ENCODE data around the gene BLVRB. TPM values are rescaled to one million over a fixed set of nuclear protein-coding genes. Genes with fewer than 3 reads are reported as not detected.

Gene BLVRB
- polyA plus RNA-seq, 3 donors, result 35.5 to 58.3 (median 49.3) TPM

Other genes with a start within 250 kb of the BLVRB start
- gene TTC9B, start 247.4 kb downstream of the BLVRB start, polyA plus RNA-seq (ENCODE audit: insufficient read length in 3 of 3), result under 1 TPM; 0.11 to 0.26 (median 0.12) TPM
- 1 to 10 TPM; 1.1 to 2.3 (median 1.2) TPM for gene CCNP, start 239.1 kb downstream of the BLVRB start, polyA plus RNA-seq (ENCODE audit: insufficient read length in 3 of 3)
- 100 to 1,000 TPM; 144 to 248 (median 180) TPM for gene AKT2, start 180.4 kb downstream of the BLVRB start, polyA plus RNA-seq (ENCODE audit: insufficient read length in 3 of 3)
- 10 to 100 TPM in 2 of 3 donors, 1 to 10 TPM in 1; 8.3 to 18.0 (median 14.5) TPM for gene C19orf47, start 117.3 kb downstream of the BLVRB start, polyA plus RNA-seq (ENCODE audit: insufficient read length in 3 of 3)
- 100 to 1,000 TPM; 194 to 276 (median 275) TPM for gene PLD3, start 117.0 kb downstream of the BLVRB start, polyA plus RNA-seq (ENCODE audit: insufficient read length in 3 of 3)
- gene HIPK4, start 75.6 kb downstream of the BLVRB start, polyA plus RNA-seq (ENCODE audit: insufficient read length in 3 of 3), result under 1 TPM in 2 of 3 donors, not detected in 1; 0.14 to 0.17 TPM
- gene PRX, start 52.4 kb downstream of the BLVRB start, polyA plus RNA-seq (ENCODE audit: insufficient read length in 3 of 3), result 10 to 100 TPM; 10.2 to 14.0 (median 11.7) TPM
- 1 to 10 TPM; 6.4 to 9.7 (median 7.0) TPM for gene SERTAD1, start 39.8 kb downstream of the BLVRB start, polyA plus RNA-seq (ENCODE audit: insufficient read length in 3 of 3)
- gene SERTAD3, start 21.4 kb downstream of the BLVRB start, polyA plus RNA-seq (ENCODE audit: insufficient read length in 3 of 3), result 10 to 100 TPM; 33.0 to 38.5 (median 34.6) TPM
- 1 to 10 TPM; 1.5 to 2.2 (median 1.6) TPM for gene SPTBN4, start 1.3 kb upstream of the BLVRB start, polyA plus RNA-seq (ENCODE audit: insufficient read length in 3 of 3)
- gene SHKBP1, start 111.1 kb upstream of the BLVRB start, polyA plus RNA-seq (ENCODE audit: insufficient read length in 3 of 3), result 10 to 100 TPM; 44.3 to 47.9 (median 45.6) TPM
- gene LTBP4, start 135.6 kb upstream of the BLVRB start, polyA plus RNA-seq (ENCODE audit: insufficient read length in 3 of 3), result 100 to 1,000 TPM; 156 to 325 (median 271) TPM
- 10 to 100 TPM in 2 of 3 donors, 1 to 10 TPM in 1; 9.4 to 16.0 (median 15.9) TPM for gene NUMBL, start 224.9 kb upstream of the BLVRB start, polyA plus RNA-seq (ENCODE audit: insufficient read length in 3 of 3)

All from renal cortex interstitium (tissue), 3 donors.